Mesenchymal stem cell (in vitro differentiated cells and primary cell): ENCODE results near the gene NRXN3.

Experiments
- DNase-seq: peaks from one replicate; pipeline ENCODE4 v3.0.0-alpha.2; 2013
- H2AFZ ChIP-seq: one replicate; pipeline ENCODE4 v1.6.1; 2013; ENCODE audit warnings: low read depth, mild to moderate bottlenecking, control low read depth, inconsistent platforms, low read length, moderate library complexity
- H2AK5ac ChIP-seq: 2 replicates; pipeline ENCODE4 v1.6.1; 2013; ENCODE audit warnings: low read length, moderate library complexity, mild to moderate bottlenecking, inconsistent platforms; ENCODE audit not compliant: severe bottlenecking
- H2BK120ac ChIP-seq: one replicate; pipeline ENCODE4 v1.6.1; 2013; ENCODE audit warnings: low read depth, mild to moderate bottlenecking, inconsistent platforms, low read length, moderate library complexity
- H2BK12ac ChIP-seq, 2 experiments: one replicate each; pipeline ENCODE4 v1.6.1; 2013; ENCODE audit warnings: inconsistent platforms in 2 of 2, low read length in 2 of 2, mild to moderate bottlenecking in 2 of 2, moderate library complexity in 2 of 2, control low read depth in 1 of 2
- H2BK15ac ChIP-seq: one replicate; pipeline ENCODE4 v1.6.1; 2013; ENCODE audit warnings: mild to moderate bottlenecking, low read depth, inconsistent platforms; ENCODE audit not compliant: poor library complexity, severe bottlenecking
- H2BK5ac ChIP-seq: 2 replicates; pipeline ENCODE4 v1.6.1; 2013; ENCODE audit warnings: low read depth, mild to moderate bottlenecking, low read length, control low read depth, inconsistent platforms; ENCODE audit not compliant: poor library complexity, severe bottlenecking
- H3K14ac ChIP-seq, 2 experiments: one replicate each; pipeline ENCODE4 v1.6.1; 2013; ENCODE audit warnings: inconsistent platforms in 2 of 2, low read length in 2 of 2, control low read depth in 1 of 2, mild to moderate bottlenecking in 1 of 2, moderate library complexity in 1 of 2
- H3K18ac ChIP-seq, 2 experiments: one replicate each; pipeline ENCODE4 v1.6.1; 2013; ENCODE audit warnings: inconsistent platforms in 2 of 2, low read length in 2 of 2, control low read depth in 1 of 2, low read depth in 1 of 2, mild to moderate bottlenecking in 1 of 2
- H3K23ac ChIP-seq, 2 experiments: one replicate each; pipeline ENCODE4 v1.6.1; 2013; ENCODE audit warnings: inconsistent platforms in 2 of 2, low read length in 2 of 2, mild to moderate bottlenecking in 2 of 2, moderate library complexity in 2 of 2, control low read depth in 1 of 2
- H3K27ac ChIP-seq: 2 replicates; pipeline ENCODE4 v1.5.1; 2013; ENCODE audit warnings: mild to moderate bottlenecking, moderate library complexity, low read length, control low read depth, inconsistent platforms; ENCODE audit not compliant: poor library complexity, severe bottlenecking
- H3K27me3 ChIP-seq, 2 experiments: 2 replicates each; pipeline versions ENCODE4 v1.6.1 to v1.7.0; 2013; ENCODE audit warnings: low read length in 2 of 2, mild to moderate bottlenecking in 2 of 2, moderate library complexity in 2 of 2, control low read depth in 1 of 2, inconsistent platforms in 1 of 2; ENCODE audit not compliant: control insufficient read depth in 1 of 2, insufficient read depth in 1 of 2
- H3K36me3 ChIP-seq, 2 experiments: 2 replicates each; pipeline versions ENCODE4 v1.6.1 to v1.7.0; 2013; ENCODE audit warnings: low read length in 2 of 2, control low read depth in 1 of 2, inconsistent platforms in 1 of 2, low read depth in 1 of 2, mild to moderate bottlenecking in 1 of 2; ENCODE audit not compliant: insufficient read depth in 2 of 2, control insufficient read depth in 1 of 2
- H3K4ac ChIP-seq, 2 experiments: one replicate each; pipeline ENCODE4 v1.6.1; 2013; ENCODE audit warnings: inconsistent platforms in 2 of 2, low read length in 2 of 2, mild to moderate bottlenecking in 2 of 2, moderate library complexity in 2 of 2, control low read depth in 1 of 2, low read depth in 1 of 2
- H3K4me1 ChIP-seq: 2 replicates; pipeline ENCODE4 v1.6.1; 2013; ENCODE audit warnings: low read depth, low read length, control low read depth; ENCODE audit not compliant: control insufficient read depth, insufficient read depth
- H3K4me2 ChIP-seq: 2 replicates; pipeline ENCODE4 v1.6.1; 2013; ENCODE audit warnings: low read length, mild to moderate bottlenecking, inconsistent platforms; ENCODE audit not compliant: poor library complexity, severe bottlenecking
- H3K4me3 ChIP-seq, 2 experiments: 2 replicates each; pipeline versions ENCODE4 v1.5.1 to v1.7.0; 2013; ENCODE audit warnings: low read length in 2 of 2, mild to moderate bottlenecking in 2 of 2, control low read depth in 1 of 2, low read depth in 1 of 2; ENCODE audit not compliant: insufficient read depth in 1 of 2
- H3K79me1 ChIP-seq: replicated peaks from 2 replicates; pipeline ENCODE4 v1.6.1; 2013; ENCODE audit warnings: mild to moderate bottlenecking, control low read depth, low read length, inconsistent platforms; ENCODE audit not compliant: poor library complexity, severe bottlenecking
- H3K9ac ChIP-seq: 2 replicates; pipeline ENCODE4 v1.7.0; 2013; ENCODE audit warnings: mild to moderate bottlenecking, low read length, moderate library complexity
- H3K9me3 ChIP-seq: 2 replicates; pipeline ENCODE4 v1.7.0; 2013; ENCODE audit warnings: mild to moderate bottlenecking, low read length; ENCODE audit not compliant: control insufficient read depth
- H4K8ac ChIP-seq: one replicate; pipeline ENCODE4 v1.6.1; 2013; ENCODE audit warnings: inconsistent platforms, mild to moderate bottlenecking, low read length, moderate library complexity
- H4K91ac ChIP-seq: one replicate; pipeline ENCODE4 v1.6.1; 2013; ENCODE audit warnings: mild to moderate bottlenecking, low read length, inconsistent platforms
- WGBS: methylation state at CpG from one replicate; pipeline ENCODE4 v1.1.7; 2013; ENCODE audit warnings: mixed read lengths; 5-methylcytosine and 5-hydroxymethylcytosine counted together

NRXN3 gene

DNA sequence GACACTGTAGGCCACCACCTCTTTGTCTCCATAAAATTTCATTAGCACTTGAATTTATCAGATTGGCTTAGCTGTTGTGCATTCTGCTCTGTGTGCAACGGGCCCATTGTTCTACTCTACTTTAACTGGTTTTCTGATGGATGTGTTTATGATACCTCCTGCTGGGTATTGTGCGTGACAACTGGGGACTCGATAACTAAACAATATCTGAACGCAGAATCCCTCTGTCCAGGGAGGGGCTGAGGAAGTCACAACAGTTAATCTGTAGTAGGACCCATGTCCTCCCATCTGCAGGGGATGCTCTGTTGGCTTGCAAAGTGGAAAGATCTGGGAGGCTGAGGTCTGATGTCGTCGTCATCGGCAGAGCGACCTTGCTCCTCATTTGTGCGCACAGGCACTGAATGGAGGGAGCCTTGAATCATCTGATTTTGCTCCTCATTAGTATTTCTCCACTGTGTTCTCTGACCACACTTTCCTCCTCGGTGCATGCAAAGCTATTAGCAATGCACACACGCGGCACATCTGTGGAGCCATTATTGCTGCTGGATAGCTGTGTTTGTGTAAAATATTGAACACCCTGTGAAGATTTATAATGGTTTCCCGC, 422.5 kb downstream of the NRXN3 start:
- no peak overlapping the region for H2BK5ac ChIP-seq
- no peak overlapping the region for H3K27ac ChIP-seq
- H3K9ac ChIP-seq, result no peak overlapping the region
- H2BK15ac ChIP-seq, result no peak overlapping the region
- no peak overlapping the region for H4K8ac ChIP-seq
- H2AK5ac ChIP-seq, result no peak overlapping the region
- no peak overlapping the region for H3K23ac ChIP-seq
- no peak for DNase-seq
- no peak overlapping the region for H3K4me2 ChIP-seq
- no peak overlapping the region for H3K18ac ChIP-seq
- peaks cover 0 to 6% of the 10 kb centered on the region in 2 experiments for H3K27me3 ChIP-seq
- no peak overlapping the region for H2BK120ac ChIP-seq
- no peak overlapping the region for H2AFZ ChIP-seq
- H3K4me3 ChIP-seq, result no peak overlapping the region
- no peaks in the 10 kb centered on the region for H3K36me3 ChIP-seq
- H3K79me1 ChIP-seq, result no peaks in the 10 kb centered on the region
- H3K9me3 ChIP-seq, result no peaks in the 10 kb centered on the region
- no peak overlapping the region for H4K91ac ChIP-seq
- H2BK12ac ChIP-seq, result no peak overlapping the region
- no peaks in the 10 kb centered on the region for H3K4me1 ChIP-seq
- no peak overlapping the region for H3K14ac ChIP-seq
- H3K4ac ChIP-seq, result no peak overlapping the region
- 94% methylated on average over 10 of the region's 13 CpGs for WGBS

DNA sequence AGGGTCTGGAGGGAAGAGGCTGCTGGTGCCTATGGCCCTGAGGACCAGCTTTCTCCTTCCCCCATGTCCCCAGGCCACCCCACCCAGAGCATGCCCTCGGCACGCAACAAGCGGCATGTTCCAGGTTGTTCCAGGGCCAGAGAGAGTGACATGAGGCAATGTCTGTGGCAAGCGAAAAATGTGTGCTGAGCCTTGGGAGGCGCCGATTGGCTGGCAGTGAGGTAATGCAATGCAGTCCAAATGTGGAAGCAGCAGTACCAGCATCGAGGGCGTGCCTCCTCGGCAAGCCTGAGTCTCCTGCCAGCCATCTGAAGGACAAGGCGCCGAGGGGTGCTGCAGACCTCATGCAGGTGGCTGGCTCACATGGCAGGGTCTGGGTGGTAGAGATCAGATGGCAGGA, 423.8 kb downstream of the NRXN3 start:
- Histone ChIP-seq H3K4me3 (no peak overlapping the region), H3K9me3 (no peaks in the 10 kb centered on the region), H2BK5ac (no peak overlapping the region), H2AK5ac (no peak overlapping the region), H3K79me1 (no peaks in the 10 kb centered on the region), H3K36me3 (no peaks in the 10 kb centered on the region), H2BK12ac (no peak overlapping the region), H4K8ac (no peak overlapping the region), H3K4me1 (no peaks in the 10 kb centered on the region), H2BK15ac (no peak overlapping the region), H3K18ac (no peak overlapping the region), H3K14ac (no peak overlapping the region), H2BK120ac (no peak overlapping the region), H3K27me3 (peaks cover 0 to 6% of the 10 kb centered on the region in 2 experiments), H3K4ac (no peak overlapping the region), H2AFZ (no peak overlapping the region), H3K9ac (no peak overlapping the region), H3K23ac (no peak overlapping the region), H3K27ac (no peak overlapping the region), H4K91ac (peak overlapping the region; percentile 10), H3K4me2 (no peak overlapping the region)
- no peak for DNase-seq
- WGBS, result 88% methylated on average over 11 of the region's 11 CpGs

DNA sequence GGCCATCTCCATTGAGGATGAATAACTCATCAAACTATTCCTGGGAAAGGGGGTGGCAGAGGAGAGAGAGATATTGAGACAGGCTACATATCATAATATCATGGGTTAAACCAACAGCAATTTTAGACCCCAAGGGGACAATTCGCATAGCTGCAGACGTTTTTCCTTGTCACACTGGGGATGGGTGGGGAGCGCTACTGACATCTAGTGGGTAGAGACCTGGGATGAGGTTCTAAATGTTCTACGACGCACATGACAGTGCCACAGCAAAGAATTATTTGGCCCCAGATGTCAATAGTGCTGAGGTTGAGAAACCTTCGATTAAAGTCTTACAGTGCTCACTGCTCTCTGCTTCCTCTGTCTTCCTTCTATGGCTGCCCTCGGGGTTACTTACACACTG, 425.6 kb downstream of the NRXN3 start:
- H3K4me2 ChIP-seq, result no peak overlapping the region
- WGBS, result 55% methylated on average over 6 of the region's 7 CpGs
- no peak overlapping the region for H3K9ac ChIP-seq
- no peak overlapping the region for H2BK15ac ChIP-seq
- no peak overlapping the region for H3K4ac ChIP-seq
- no peak overlapping the region for H3K4me3 ChIP-seq
- no peak for DNase-seq
- no peak overlapping the region for H2BK5ac ChIP-seq
- no peak overlapping the region for H3K14ac ChIP-seq
- H2BK120ac ChIP-seq, result no peak overlapping the region
- no peak overlapping the region for H2AK5ac ChIP-seq
- H4K8ac ChIP-seq, result no peak overlapping the region
- H3K27me3 ChIP-seq, result no peaks in the 10 kb centered on the region
- H3K4me1 ChIP-seq, result no peaks in the 10 kb centered on the region
- H3K36me3 ChIP-seq, result no peaks in the 10 kb centered on the region
- H2BK12ac ChIP-seq, result no peak overlapping the region
- H3K18ac ChIP-seq, result no peak overlapping the region
- no peak overlapping the region for H3K23ac ChIP-seq
- no peak overlapping the region for H4K91ac ChIP-seq
- no peak overlapping the region for H2AFZ ChIP-seq
- no peaks in the 10 kb centered on the region for H3K79me1 ChIP-seq
- no peaks in the 10 kb centered on the region for H3K9me3 ChIP-seq
- H3K27ac ChIP-seq, result no peak overlapping the region

DNA sequence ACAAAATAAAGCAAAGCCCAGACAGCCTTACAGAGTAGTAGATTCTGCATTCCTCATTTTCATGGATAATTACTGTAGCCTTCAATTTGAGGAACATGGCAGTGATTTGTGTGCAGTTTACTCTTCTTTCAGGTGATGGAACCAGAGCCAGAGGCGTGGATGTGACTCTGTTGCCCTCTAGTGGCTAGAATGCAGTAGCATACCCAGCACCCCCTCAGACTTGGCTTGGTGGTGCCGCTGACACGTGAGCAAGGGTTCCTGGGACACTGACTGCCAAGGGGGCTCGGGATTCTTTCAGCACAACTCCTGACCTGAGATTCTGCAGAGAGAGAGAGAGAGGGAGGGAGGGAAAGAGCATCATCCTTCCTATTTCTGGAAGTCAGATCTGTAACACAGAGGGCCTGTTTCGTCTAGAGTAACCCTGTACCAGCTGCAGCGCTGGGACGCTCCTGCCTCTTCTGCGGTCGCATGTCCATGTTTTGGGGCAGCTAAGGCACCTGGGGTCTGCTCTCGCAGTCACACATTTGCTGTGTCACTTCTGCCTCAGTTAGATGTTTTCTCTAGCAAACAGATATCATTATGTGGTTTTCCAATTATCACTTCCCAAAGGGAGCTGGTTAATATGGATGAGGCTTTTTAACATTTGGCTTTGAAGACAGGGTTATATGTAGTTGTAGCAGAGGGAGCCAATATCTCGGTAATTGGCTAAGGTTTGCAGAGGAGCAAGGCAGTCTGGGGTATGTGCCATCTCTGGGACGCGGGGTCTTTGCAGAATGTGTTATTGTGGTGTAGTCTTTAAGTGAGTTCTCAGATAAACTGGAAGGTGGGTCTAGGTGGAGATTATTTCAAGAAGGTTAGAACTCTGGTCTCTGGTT, 428.1 kb downstream of the NRXN3 start:
- Histone ChIP-seq H3K14ac (no peak overlapping the region), H3K36me3 (no peaks in the 10 kb centered on the region), H3K4me3 (peak overlapping the region in 1 of 2 experiments; percentile 24), H2AK5ac (no peak overlapping the region), H4K91ac (no peak overlapping the region), H2BK15ac (peak overlapping the region; percentile 56), H3K9ac (no peak overlapping the region), H3K27me3 (no peaks in the 10 kb centered on the region), H3K4me1 (no peaks in the 10 kb centered on the region), H2BK5ac (no peak overlapping the region), H3K23ac (no peak overlapping the region), H3K4me2 (no peak overlapping the region), H2AFZ (peak overlapping the region; percentile 34), H3K18ac (no peak overlapping the region), H4K8ac (no peak overlapping the region), H3K27ac (no peak overlapping the region), H3K79me1 (no peaks in the 10 kb centered on the region), H2BK120ac (no peak overlapping the region), H3K9me3 (no peaks in the 10 kb centered on the region), H3K4ac (no peak overlapping the region), H2BK12ac (no peak overlapping the region)
- 55% methylated on average over 13 of the region's 13 CpGs for WGBS
- DNase-seq, result peak; percentile 56
